ENCODE measurements around the gene GRIN2A.

The GRIN2A gene

DNA sequence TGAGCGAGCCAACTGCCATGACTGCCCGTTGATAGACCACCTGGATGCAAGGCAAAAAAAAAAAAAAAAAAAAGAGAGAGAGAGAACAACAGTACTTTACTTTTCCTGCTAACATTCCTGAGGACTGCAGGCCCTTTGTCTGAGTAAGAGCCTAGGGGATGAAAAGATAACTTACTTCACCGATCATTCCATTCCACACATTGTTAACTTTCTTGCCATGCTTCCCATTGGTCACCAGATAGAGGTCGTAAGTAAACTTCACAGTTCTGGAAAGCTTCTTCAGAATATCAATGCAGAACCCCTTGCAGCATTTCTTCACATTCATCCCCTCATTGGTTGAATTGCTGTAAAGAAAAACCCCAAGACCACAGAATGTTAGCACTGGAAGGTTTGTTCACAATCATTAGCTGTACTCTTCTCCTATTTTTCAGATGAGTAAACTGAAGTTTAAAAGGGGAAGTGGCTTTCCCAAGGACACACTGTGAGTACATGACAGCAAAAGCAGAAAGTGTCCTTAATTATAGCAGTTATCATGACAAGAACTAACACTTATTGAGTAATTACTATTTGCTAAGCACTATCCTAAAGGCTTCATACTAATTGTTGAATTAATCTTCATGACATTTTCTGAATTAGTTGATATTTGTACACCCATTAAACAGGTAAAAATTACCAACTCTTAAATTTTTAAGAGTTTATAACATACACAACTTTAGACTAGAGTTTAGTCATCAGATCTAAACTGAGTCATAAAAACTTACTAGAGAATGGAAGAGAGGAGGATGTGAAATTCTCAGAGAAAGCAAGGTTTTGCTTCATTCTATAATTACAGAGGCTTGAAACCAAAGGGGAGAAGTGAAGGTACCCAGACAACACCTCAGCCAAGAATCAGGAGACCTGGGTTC, 341.2 kb downstream of the GRIN2A start:
- Histone ChIP-seq H3F3A (ENCODE audit: insufficient read depth, low read length) (no peaks in the 10 kb centered on the region), H3K9ac (ENCODE audit: low read length) (no peak overlapping the region), H3K9me2 (replicated peaks; ENCODE audit: insufficient read depth, low read length) (no peaks in the 10 kb centered on the region), H4K20me1 (ENCODE audit: insufficient read depth, low read length) (no peaks in the 10 kb centered on the region), H3K4me2 (ENCODE audit: low read depth, low read length) (no peak overlapping the region), H3K27ac (ENCODE audit: low read length) (no peak overlapping the region), H3K79me2 (ENCODE audit: low read length) (no peaks in the 10 kb centered on the region), H3K9me3 (replicated peaks; ENCODE audit: insufficient read depth, low read length) (no peaks in the 10 kb centered on the region), H3K36me3 (replicated peaks; ENCODE audit: insufficient read depth, low read length) (no peaks in the 10 kb centered on the region), H3K4me1 (ENCODE audit: low read length) (no peaks in the 10 kb centered on the region), H3K4me3 (ENCODE audit: low read length) (no peak overlapping the region), H3K27me3 (replicated peaks; ENCODE audit: insufficient read depth, low read length) (no peaks in the 10 kb centered on the region), H2AFZ (ENCODE audit: low read length) (no peak overlapping the region)
- TF ChIP-seq EZH2phosphoT487 (IDR thresholded peaks at IDR 0.05; ENCODE audit: low read length) (no peak), EZH2 (optimal IDR thresholded peaks at IDR 0.05; ENCODE audit: low read depth, low read length) (no peak), CTCF (IDR thresholded peaks at IDR 0.05; ENCODE audit: low read length) (no peak)
- DNase-seq = no peak

GRCh38 chr16:9837481-9837880, 344.7 kb downstream of the GRIN2A start:
- no peaks in the 10 kb centered on the region for H3K27me3 ChIP-seq (replicated peaks; ENCODE audit: insufficient read depth, low read length)

DNA sequence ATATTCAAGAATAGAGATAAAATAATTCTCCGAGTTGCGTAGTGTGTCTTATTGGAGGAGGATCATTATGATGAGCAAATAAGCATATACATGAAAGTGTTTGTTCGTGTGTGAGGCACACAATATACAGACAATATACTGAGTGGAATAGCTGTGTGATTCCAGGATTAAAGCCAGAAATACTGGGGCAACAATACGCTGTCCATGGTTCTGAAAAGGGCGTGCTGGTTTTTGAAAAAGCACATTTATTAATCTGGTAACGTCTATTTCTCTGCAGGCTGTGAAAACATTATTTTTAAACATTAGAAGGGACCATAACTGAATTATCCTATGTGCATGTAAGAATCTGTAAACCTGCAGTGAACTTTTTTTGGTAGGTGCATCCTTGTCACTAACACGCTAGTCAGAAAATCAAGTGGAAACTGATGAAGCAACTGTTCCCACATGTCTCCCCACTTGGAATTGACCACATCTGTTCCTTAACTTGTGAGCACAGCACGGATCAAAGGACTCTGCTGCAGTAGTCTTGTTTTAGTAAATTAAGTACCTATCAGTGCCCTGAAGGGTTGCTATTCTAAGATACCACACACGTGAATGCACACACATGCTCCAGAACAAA, 346.0 kb downstream of the GRIN2A start:
- DNase-seq = peak; percentile 45
- H3K4me1 ChIP-seq (ENCODE audit: low read length) = no peaks in the 10 kb centered on the region
- no peaks in the 10 kb centered on the region for H3K36me3 ChIP-seq (replicated peaks; ENCODE audit: insufficient read depth, low read length)
- H2AFZ ChIP-seq (ENCODE audit: low read length) = no peak overlapping the region
- H3K27ac ChIP-seq (ENCODE audit: low read length) = no peak overlapping the region
- no peaks in the 10 kb centered on the region for H4K20me1 ChIP-seq (ENCODE audit: insufficient read depth, low read length)
- no peak overlapping the region for H3K9ac ChIP-seq (ENCODE audit: low read length)
- H3K9me3 ChIP-seq (replicated peaks; ENCODE audit: insufficient read depth, low read length) = no peaks in the 10 kb centered on the region
- no peaks in the 10 kb centered on the region for H3K27me3 ChIP-seq (replicated peaks; ENCODE audit: insufficient read depth, low read length)
- no peaks in the 10 kb centered on the region for H3K79me2 ChIP-seq (ENCODE audit: low read length)
- TF ChIP-seq EZH2phosphoT487 (IDR thresholded peaks at IDR 0.05; ENCODE audit: low read length) (no peak), EZH2 (optimal IDR thresholded peaks at IDR 0.05; ENCODE audit: low read depth, low read length) (no peak), CTCF (IDR thresholded peaks at IDR 0.05; ENCODE audit: low read length) (no peak)
- no peaks in the 10 kb centered on the region for H3F3A ChIP-seq (ENCODE audit: insufficient read depth, low read length)
- no peak overlapping the region for H3K4me3 ChIP-seq (ENCODE audit: low read length)
- H3K9me2 ChIP-seq (replicated peaks; ENCODE audit: insufficient read depth, low read length) = no peaks in the 10 kb centered on the region
- H3K4me2 ChIP-seq (ENCODE audit: low read depth, low read length) = no peak overlapping the region

More at GRCh38 chr16:9837481-9837880, 344.7 kb downstream of the GRIN2A start:
- Histone ChIP-seq H3K27ac (ENCODE audit: low read length) (no peak overlapping the region), H3K79me2 (ENCODE audit: low read length) (no peaks in the 10 kb centered on the region), H3F3A (ENCODE audit: insufficient read depth, low read length) (no peaks in the 10 kb centered on the region), H3K9ac (ENCODE audit: low read length) (no peak overlapping the region), H4K20me1 (ENCODE audit: insufficient read depth, low read length) (no peaks in the 10 kb centered on the region), H3K4me3 (ENCODE audit: low read length) (no peak overlapping the region), H3K9me2 (replicated peaks; ENCODE audit: insufficient read depth, low read length) (no peaks in the 10 kb centered on the region), H3K4me1 (ENCODE audit: low read length) (no peaks in the 10 kb centered on the region), H3K36me3 (replicated peaks; ENCODE audit: insufficient read depth, low read length) (no peaks in the 10 kb centered on the region), H3K4me2 (ENCODE audit: low read depth, low read length) (no peak overlapping the region), H2AFZ (ENCODE audit: low read length) (no peak overlapping the region), H3K9me3 (replicated peaks; ENCODE audit: insufficient read depth, low read length) (no peaks in the 10 kb centered on the region)
- no peak for DNase-seq
- TF ChIP-seq EZH2phosphoT487 (IDR thresholded peaks at IDR 0.05; ENCODE audit: low read length) (no peak), EZH2 (optimal IDR thresholded peaks at IDR 0.05; ENCODE audit: low read depth, low read length) (no peak), CTCF (IDR thresholded peaks at IDR 0.05; ENCODE audit: low read length) (no peak)
